HL-60/S4 (cell line): ENCODE data around the gene NMS.
"Not testable (repeated sequence)": the region's sequence is repeated elsewhere in the genome, so short reads cannot be mapped to it uniquely, and the experiment has no call there.

Experiments
- in situ Hi-C: fragments of 300-500 bp; cut with MboI; formaldehyde crosslinking; loops from 2 replicates; pipeline ENCODE4 v1.14.3; 2022; ENCODE audit warnings: low sequenced_read_pairs

NMS gene, protein sequence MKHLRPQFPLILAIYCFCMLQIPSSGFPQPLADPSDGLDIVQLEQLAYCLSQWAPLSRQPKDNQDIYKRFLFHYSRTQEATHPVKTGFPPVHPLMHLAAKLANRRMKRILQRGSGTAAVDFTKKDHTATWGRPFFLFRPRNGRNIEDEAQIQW

GRCh38 chr2:100470182-100470581 lies at the start of gene NMS:
Gene NMS, plus strand, starts transcription at chr2:100470482. Its CDS starts 7 bp downstream, at chr2:100470489.
- in situ Hi-C loops, result no loop called here

- in situ Hi-C loops, result no loop called here
Observed at GRCh38 chr2:100422320-100423055, 47.8 kb upstream of the NMS start.

- in situ Hi-C loops, result no loop called here
Observed at GRCh38 chr2:100423631-100424030, 46.7 kb upstream of the NMS start.

- in situ Hi-C loops, result no loop called here
Observed at GRCh38 chr2:100424277-100424875, 45.9 kb upstream of the NMS start.

- in situ Hi-C loops, result no loop called here
Observed at GRCh38 chr2:100425107-100425506, 45.2 kb upstream of the NMS start.

GRCh38 chr2:100425573-100426383 lies 44.5 kb upstream of the NMS start:
- in situ Hi-C loops, result no loop called here

GRCh38 chr2:100426384-100426720 lies 43.9 kb upstream of the NMS start:
- in situ Hi-C loops, result no loop called here

GRCh38 chr2:100427111-100427510 lies 43.2 kb upstream of the NMS start:
- in situ Hi-C loops, result no loop called here

GRCh38 chr2:100427627-100428258 lies 42.5 kb upstream of the NMS start:
- in situ Hi-C loops, result no loop called here

DNA sequence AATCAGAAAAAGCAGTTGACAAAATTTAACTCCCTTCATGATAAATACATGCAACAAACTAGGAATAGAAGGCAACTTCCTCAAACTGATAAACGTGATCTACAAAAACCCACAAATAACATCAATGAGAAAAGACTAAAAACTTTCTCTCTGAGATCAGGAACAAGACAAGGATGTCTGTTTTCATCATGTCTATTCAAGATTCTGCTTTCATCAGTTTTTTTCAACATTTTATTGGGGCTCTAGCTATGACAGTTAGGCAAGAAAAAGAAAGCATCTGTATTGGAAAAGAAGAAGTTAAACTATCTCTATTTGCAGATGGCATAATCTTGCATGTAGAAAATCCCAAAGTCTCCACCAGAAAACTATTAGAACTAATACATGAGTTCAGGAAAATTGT lies 40.6 kb upstream of the NMS start:
- in situ Hi-C loops, result no loop called here

GRCh38 chr2:100437751-100438150 lies 32.5 kb upstream of the NMS start:
- in situ Hi-C loops, result no loop called here

- in situ Hi-C loops, result no loop called here
Observed at GRCh38 chr2:100446696-100447095, 23.6 kb upstream of the NMS start.

- in situ Hi-C loops, result no loop called here
Observed at GRCh38 chr2:100451092-100451491, 19.2 kb upstream of the NMS start.

DNA sequence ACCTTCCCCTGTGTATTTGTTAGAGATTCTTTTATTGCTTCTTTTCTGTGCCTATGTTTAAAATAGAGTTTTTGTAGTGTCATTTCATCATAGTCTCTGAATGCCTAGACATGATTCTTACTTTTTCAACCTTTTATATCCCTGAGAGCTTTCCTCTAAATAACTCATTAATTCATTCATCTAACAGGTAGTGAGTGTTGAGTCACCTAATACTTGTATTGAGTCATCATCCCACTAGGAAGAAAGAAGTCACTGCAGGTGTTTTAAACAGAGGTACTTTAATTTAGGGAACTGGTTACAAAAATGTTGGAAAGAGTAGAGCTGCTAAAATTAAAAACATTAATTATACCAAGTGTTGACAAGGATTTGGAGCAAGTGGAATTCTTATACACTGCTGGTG lies 18.5 kb upstream of the NMS start:
- in situ Hi-C loops, result no loop called here

GRCh38 chr2:100453853-100454252 lies 16.4 kb upstream of the NMS start:
- in situ Hi-C loops, result no loop called here

DNA sequence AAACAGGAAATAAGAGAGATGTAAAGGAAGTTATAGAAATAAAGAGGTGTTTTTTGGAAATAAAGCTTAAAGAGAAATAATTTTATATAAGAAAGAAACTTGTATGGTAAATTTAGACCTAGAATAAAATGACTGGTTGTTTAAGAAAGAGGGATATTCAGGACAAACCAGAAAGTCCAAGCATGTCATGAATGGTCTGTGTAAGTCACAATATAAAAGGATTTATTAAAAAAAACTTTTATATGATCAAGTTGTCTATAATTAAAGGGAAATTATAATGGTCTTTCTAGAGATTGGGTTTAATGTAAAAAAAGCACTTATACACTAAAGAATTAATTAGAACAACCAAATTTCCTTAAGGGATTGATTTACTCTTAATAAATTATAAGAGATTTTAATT lies 13.9 kb upstream of the NMS start:
- in situ Hi-C loops, result not testable (repeated sequence)

- in situ Hi-C loops, result no loop called here
Observed at GRCh38 chr2:100460904-100461530, 9.3 kb upstream of the NMS start.

DNA sequence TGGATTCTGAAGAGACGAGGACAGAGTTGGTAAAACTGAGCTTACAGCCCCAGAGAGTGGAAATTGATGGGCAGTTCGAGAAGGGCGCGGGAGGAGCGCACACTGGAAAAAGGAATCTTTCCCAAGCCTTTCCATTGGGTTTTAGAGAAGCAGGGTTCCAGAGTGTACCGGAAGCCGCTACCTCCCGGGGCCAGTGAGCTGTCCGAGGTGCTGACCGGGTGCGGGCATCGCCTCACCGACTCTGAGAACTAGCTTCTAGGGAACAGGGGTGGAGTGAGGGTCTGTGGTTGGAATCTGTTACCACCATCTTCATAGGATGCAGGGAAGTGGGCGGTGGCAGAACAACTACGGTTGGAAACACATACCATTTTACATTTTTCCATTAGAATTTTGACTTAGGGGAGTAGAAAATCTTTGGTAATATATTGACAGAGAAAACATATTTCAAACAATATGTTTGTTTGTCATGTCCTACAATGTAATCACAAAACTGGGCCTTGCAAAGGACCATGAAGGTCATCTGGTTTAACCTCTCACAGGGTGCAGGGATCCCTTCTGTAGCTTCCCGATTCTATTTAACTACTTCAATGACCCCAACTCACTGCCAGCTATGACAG lies 724 bp downstream of the NMS start:
- in situ Hi-C loops, result no loop called here

GRCh38 chr2:100476606-100477005 lies 6.3 kb downstream of the NMS start:
- in situ Hi-C loops, result no loop called here

GRCh38 chr2:100482741-100483140 lies 12.5 kb downstream of the NMS start:
- in situ Hi-C loops, result no loop called here
